ENCODE results near the gene PDZD8. TPM values are rescaled to one million over a fixed set of nuclear protein-coding genes. Genes with fewer than 3 reads are reported as not detected.

PDZD8 gene
- total and polyA plus RNA-seq, 2 donors from 2014 or later: 7.4 to 41.9 TPM

- intact Hi-C loops (cut with DNase I): no loop called here
- DNase-seq (no peak), FAIRE-seq (no peak)
- no peaks in the 10 kb centered on the region for H3K27me3 ChIP-seq (ENCODE audit: control insufficient read depth, insufficient read depth, low read length)
- no peak overlapping the region for H3K9ac ChIP-seq (ENCODE audit: low read length in 3 of 3)
- H3K4me3 ChIP-seq (ENCODE audit: low read length in 3 of 3): no peak overlapping the region
- no peak for TF ChIP-seq CTCF (IDR thresholded peaks at IDR 0.05; ENCODE audit: borderline replicate concordance, extremely low read depth, insufficient read depth)
- H3K4me1 ChIP-seq (ENCODE audit: control insufficient read depth in 2 of 3, insufficient read depth in 2 of 3, low read depth in 1 of 3, low read length in 3 of 3): peaks cover 0 to 4% (median 3%) of the 10 kb centered on the region in 3 donors
- no peaks in the 10 kb centered on the region for H3K36me3 ChIP-seq (ENCODE audit: control insufficient read depth in 2 of 3, insufficient read depth in 3 of 3, low read length in 3 of 3)
- H3K9me3 ChIP-seq (ENCODE audit: control insufficient read depth in 2 of 3, insufficient read depth in 1 of 3, low read length in 3 of 3): no peaks in the 10 kb centered on the region
- H3K27ac ChIP-seq (ENCODE audit: low read depth in 2 of 2, low read length in 2 of 2): no peak overlapping the region
These were observed 24.3 kb downstream of the PDZD8 start for GRCh38 chr10:117350909-117351308.

- FAIRE-seq (no peak), DNase-seq (no peak)
- intact Hi-C loops (cut with DNase I): no loop called here
- Histone ChIP-seq H3K4me1 (ENCODE audit: control insufficient read depth in 2 of 3, insufficient read depth in 2 of 3, low read depth in 1 of 3, low read length in 3 of 3) (peaks cover 0 to 4% (median 3%) of the 10 kb centered on the region in 3 donors), H3K4me3 (ENCODE audit: low read length in 3 of 3) (no peak overlapping the region), H3K9ac (ENCODE audit: low read length in 3 of 3) (no peak overlapping the region), H3K9me3 (ENCODE audit: control insufficient read depth in 2 of 3, insufficient read depth in 1 of 3, low read length in 3 of 3) (no peaks in the 10 kb centered on the region), H3K36me3 (ENCODE audit: control insufficient read depth in 2 of 3, insufficient read depth in 3 of 3, low read length in 3 of 3) (no peaks in the 10 kb centered on the region), H3K27me3 (ENCODE audit: control insufficient read depth, insufficient read depth, low read length) (no peaks in the 10 kb centered on the region), H3K27ac (ENCODE audit: low read depth in 2 of 2, low read length in 2 of 2) (no peak overlapping the region)
- TF ChIP-seq CTCF (IDR thresholded peaks at IDR 0.05; ENCODE audit: borderline replicate concordance, extremely low read depth, insufficient read depth): no peak
These were observed 27.0 kb downstream of the PDZD8 start for GRCh38 chr10:117348236-117348635.

GRCh38 chr10:117346574-117346973 lies 28.7 kb downstream of the PDZD8 start:
- Histone ChIP-seq H3K27ac (ENCODE audit: low read depth in 2 of 2, low read length in 2 of 2) (no peak overlapping the region), H3K36me3 (ENCODE audit: control insufficient read depth in 2 of 3, insufficient read depth in 3 of 3, low read length in 3 of 3) (no peaks in the 10 kb centered on the region), H3K4me3 (ENCODE audit: low read length in 3 of 3) (no peak overlapping the region), H3K27me3 (ENCODE audit: control insufficient read depth, insufficient read depth, low read length) (no peaks in the 10 kb centered on the region), H3K9ac (ENCODE audit: low read length in 3 of 3) (no peak overlapping the region), H3K9me3 (ENCODE audit: control insufficient read depth in 2 of 3, insufficient read depth in 1 of 3, low read length in 3 of 3) (no peaks in the 10 kb centered on the region), H3K4me1 (ENCODE audit: control insufficient read depth in 2 of 3, insufficient read depth in 2 of 3, low read depth in 1 of 3, low read length in 3 of 3) (peaks cover 0 to 4% (median 3%) of the 10 kb centered on the region in 3 donors)
- DNase-seq (no peak), FAIRE-seq (no peak)
- intact Hi-C loops (cut with DNase I): no loop called here
- no peak for TF ChIP-seq CTCF (IDR thresholded peaks at IDR 0.05; ENCODE audit: borderline replicate concordance, extremely low read depth, insufficient read depth)

GRCh38 chr10:117345143-117345542 lies 30.1 kb downstream of the PDZD8 start:
- Histone ChIP-seq H3K9me3 (ENCODE audit: control insufficient read depth in 2 of 3, insufficient read depth in 1 of 3, low read length in 3 of 3) (no peaks in the 10 kb centered on the region), H3K36me3 (ENCODE audit: control insufficient read depth in 2 of 3, insufficient read depth in 3 of 3, low read length in 3 of 3) (no peaks in the 10 kb centered on the region), H3K4me1 (ENCODE audit: control insufficient read depth in 2 of 3, insufficient read depth in 2 of 3, low read depth in 1 of 3, low read length in 3 of 3) (peaks cover 0 to 6% (median 4%) of the 10 kb centered on the region in 3 donors), H3K27ac (ENCODE audit: low read depth in 2 of 2, low read length in 2 of 2) (no peak overlapping the region), H3K27me3 (ENCODE audit: control insufficient read depth, insufficient read depth, low read length) (no peaks in the 10 kb centered on the region), H3K9ac (ENCODE audit: low read length in 3 of 3) (no peak overlapping the region), H3K4me3 (ENCODE audit: low read length in 3 of 3) (no peak overlapping the region)
- intact Hi-C loops (cut with DNase I): no loop called here
- DNase-seq (no peak), FAIRE-seq (no peak)
- no peak for TF ChIP-seq CTCF (IDR thresholded peaks at IDR 0.05; ENCODE audit: borderline replicate concordance, extremely low read depth, insufficient read depth)

Data from kidney (tissue), 14 donors.